SK-MEL-5 (cell line): ENCODE data around the gene ZFP30. TPM values are rescaled to one million over a fixed set of nuclear protein-coding genes. Genes with fewer than 3 reads are reported as not detected.
"Not testable (repeated sequence)": the region's sequence is repeated elsewhere in the genome, so short reads cannot be mapped to it uniquely, and the experiment has no call there.

Source experiments
- DNase-seq: peaks from one replicate; pipeline ENCODE4 v3.0.0-alpha.2; 2016; ENCODE audit warnings: low read depth, low spot score
- in situ Hi-C: cut with HindIII; loops from 2 replicates; pipeline ENCODE4 v1.10.0; 2016; ENCODE audit warnings: low sequenced_read_pairs, high pct_unique_total_duplicates, low pct_unique_long_range_greater_than_20kb
- polyA plus RNA-seq, 2 experiments: library from polyadenylated mRNA; depleted of rRNA; stranded (reverse); fragments of >200 nt; gene quantifications; 2 replicates each; pipeline ENCODE4 v1.2.3, GENCODE V29; 2015
- total RNA-seq: library from RNA; depleted of rRNA; stranded (reverse); fragments of >200 nt; shearing (Covaris generic); gene quantifications from 2 replicates; pipeline ENCODE4 v1.2.3, GENCODE V29; 2014; rRNA removed

ZFP30 gene
- 7.8 and 8.7 TPM in 2 replicates for total RNA-seq
- polyA plus RNA-seq (2015; cell fraction: cytosol; rRNA removed): 1.5 and 3.0 TPM in 2 replicates
- 4.5 and 4.8 TPM in 2 replicates for polyA plus RNA-seq (2015; cell fraction: nucleus; rRNA removed)

GRCh38 chr19:37655301-37655688 is at the start of gene ZFP30:
Gene ZFP30, minus strand, starts transcription at chr19:37655465. Its CDS starts 7,643 bp downstream, at chr19:37647822.
- in situ Hi-C loops: no loop called here
- peak; percentile 79 for DNase-seq

- in situ Hi-C loops: no loop called here
- no peak for DNase-seq
Observed at GRCh38 chr19:37699057-37699456, 43.8 kb upstream of the ZFP30 start.

GRCh38 chr19:37698216-37698615 is 43.0 kb upstream of the ZFP30 start:
- no peak for DNase-seq
- in situ Hi-C loops: no loop called here

GRCh38 chr19:37695144-37695899 is 40.1 kb upstream of the ZFP30 start:
- in situ Hi-C loops: no loop called here
- no peak for DNase-seq

GRCh38 chr19:37692956-37693620 is 37.8 kb upstream of the ZFP30 start:
- in situ Hi-C loops: no loop called here
- DNase-seq: no peak

- peak; percentile 42 for DNase-seq
- in situ Hi-C loops: no loop called here
Observed at GRCh38 chr19:37691881-37692504, 36.7 kb upstream of the ZFP30 start.

GRCh38 chr19:37683520-37683919 is 28.3 kb upstream of the ZFP30 start:
- in situ Hi-C loops: no loop called here
- no peak for DNase-seq

GRCh38 chr19:37669450-37669914 is 14.2 kb upstream of the ZFP30 start:
- DNase-seq: no peak
- in situ Hi-C loops: no loop called here

- in situ Hi-C loops, DNase-seq: not testable (repeated sequence)
Observed at GRCh38 chr19:37657157-37657556, 1.9 kb upstream of the ZFP30 start.

- peak; percentile 73 for DNase-seq
- in situ Hi-C loops: no loop called here
Observed at GRCh38 chr19:37655689-37656371, 565 bp upstream of the ZFP30 start.

- in situ Hi-C loops: no loop called here
- DNase-seq: peak; percentile 19
Observed at GRCh38 chr19:37654629-37655300, 500 bp downstream of the ZFP30 start.

GRCh38 chr19:37654118-37654517 is 1.1 kb downstream of the ZFP30 start:
- DNase-seq: no peak
- in situ Hi-C loops: no loop called here

GRCh38 chr19:37635076-37636056 is 19.9 kb downstream of the ZFP30 start:
- in situ Hi-C loops: no loop called here

GRCh38 chr19:37594982-37595382 is 60.3 kb downstream of the ZFP30 start:
- no peak for DNase-seq
- in situ Hi-C loops: no loop called here

More at GRCh38 chr19:37635076-37636056, 19.9 kb downstream of the ZFP30 start:
- DNase-seq: no peak

- in situ Hi-C loops: no loop called here
- peak; percentile 89 for DNase-seq
Observed at GRCh38 chr19:37594304-37594981, 60.8 kb downstream of the ZFP30 start, which contains the start of the genes ZNF540 and ZNF571. Gene ZNF540, plus strand, starts transcription at chr19:37594876. Its CDS starts 3,572 bp downstream, at chr19:37598448. Gene ZNF571, minus strand, starts transcription at chr19:37594792. Its CDS starts 8,116 bp downstream, at chr19:37586676.

- in situ Hi-C loops: no loop called here
- DNase-seq: no peak
Observed at GRCh38 chr19:37593996-37594303, 61.3 kb downstream of the ZFP30 start.
